ENCODE results near the gene ZNF335.
"Not testable (repeated sequence)": the region's sequence is repeated elsewhere in the genome, so short reads cannot be mapped to it uniquely, and the experiment has no call there.

The ZNF335 gene

DNA sequence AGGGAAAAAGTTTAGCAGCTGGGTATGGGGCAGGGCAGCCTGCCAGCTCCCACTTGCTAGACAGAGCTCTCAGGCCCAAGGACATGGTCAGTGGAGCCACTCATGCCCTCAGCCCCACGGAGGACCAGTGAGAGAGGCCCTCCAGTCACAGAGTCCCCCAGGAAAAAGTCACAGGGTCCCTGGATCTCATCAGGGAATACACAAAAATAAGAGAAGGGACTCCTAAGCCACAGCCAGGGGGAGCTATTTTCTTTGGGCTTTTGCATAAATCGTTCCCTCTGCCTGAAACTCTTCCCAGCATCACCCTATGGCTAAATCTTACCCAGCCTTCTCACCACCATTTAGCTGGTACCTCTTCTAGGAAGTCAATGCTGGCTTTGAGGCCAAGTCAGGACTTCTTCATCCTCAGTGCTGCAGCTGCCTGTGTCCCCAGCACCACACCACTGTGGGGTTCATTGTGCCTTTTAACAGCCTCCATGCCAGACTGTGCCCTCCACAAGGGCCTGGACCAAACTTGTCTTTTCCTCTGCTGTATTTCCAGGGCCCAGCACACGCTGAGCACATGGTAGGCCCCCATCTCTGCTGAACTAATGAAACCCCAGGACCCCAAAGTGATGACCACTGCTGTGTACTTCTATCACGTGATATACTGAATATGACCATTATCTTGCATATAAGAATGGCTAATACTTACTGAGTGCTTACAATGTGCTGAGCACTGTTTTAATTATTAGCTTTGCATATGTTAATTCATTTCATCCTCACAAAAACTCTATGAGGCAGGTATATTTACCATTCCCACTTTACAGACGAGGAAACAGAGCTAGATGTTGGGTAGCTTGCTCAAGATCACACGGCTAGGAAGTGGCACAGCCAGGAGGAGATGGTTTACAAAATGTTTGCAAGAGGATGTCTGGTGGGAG, 2.0 kb downstream of the ZNF335 start:
- peak in 1 of 2 donors; percentile 23 for DNase-seq

GRCh38 chr20:45968801-45969711, 2.9 kb downstream of the ZNF335 start:
- no peak for DNase-seq

DNA sequence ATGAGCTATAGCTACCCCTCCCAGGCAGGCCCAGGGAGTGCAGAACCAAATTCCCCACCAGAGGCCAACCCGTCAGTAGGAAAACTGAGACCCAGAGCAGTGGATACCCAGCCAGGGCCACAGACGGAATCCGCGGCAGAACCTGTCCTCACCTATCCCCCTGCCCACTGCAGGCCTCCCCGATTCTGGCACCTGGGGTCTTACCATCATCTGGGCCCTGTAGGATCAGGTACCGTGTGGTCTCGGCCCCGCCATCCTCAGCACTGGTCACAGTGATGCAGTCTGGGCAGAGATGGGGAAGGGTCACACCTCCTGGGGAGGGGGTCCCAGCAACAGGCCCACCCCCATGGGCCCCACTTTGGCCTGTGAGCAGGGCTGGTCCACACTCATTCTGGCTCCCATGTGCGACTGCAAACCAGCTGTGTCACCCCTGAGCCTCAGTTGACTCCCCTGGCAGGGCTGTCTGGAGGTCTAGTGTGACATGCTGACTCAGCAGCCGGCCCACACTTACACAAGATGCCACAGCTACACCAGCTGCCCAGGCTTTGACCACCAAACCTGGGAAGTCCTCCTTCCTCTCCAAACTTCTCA, 3.8 kb downstream of the ZNF335 start:
- no peak for DNase-seq

DNA sequence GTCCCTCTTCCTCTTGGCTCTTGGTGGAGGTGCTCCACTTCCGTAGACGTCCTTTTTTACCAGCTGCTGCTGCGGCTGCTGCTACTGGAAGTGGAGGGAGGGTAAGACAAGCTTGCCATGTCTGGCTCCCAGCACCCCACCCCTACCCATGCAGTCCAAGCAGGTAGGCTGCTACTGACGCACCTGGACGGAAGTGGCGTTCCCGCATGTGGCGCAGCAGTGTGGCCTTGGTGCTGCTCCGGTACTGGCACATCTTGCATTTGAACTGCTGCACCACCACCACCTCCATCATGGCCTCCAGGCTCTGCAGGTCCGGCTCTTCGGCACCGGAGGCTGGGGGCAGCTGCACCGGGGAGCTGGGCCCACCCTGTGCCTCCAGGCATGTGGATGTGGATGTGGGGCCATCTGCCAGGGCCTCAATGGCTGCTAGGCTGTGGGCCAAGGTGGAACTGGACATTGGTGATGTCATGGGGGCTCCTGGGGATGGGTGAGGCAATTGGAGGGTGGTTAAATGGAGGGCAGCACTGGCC, 4.4 kb downstream of the ZNF335 start:
- DNase-seq = no peak

DNA sequence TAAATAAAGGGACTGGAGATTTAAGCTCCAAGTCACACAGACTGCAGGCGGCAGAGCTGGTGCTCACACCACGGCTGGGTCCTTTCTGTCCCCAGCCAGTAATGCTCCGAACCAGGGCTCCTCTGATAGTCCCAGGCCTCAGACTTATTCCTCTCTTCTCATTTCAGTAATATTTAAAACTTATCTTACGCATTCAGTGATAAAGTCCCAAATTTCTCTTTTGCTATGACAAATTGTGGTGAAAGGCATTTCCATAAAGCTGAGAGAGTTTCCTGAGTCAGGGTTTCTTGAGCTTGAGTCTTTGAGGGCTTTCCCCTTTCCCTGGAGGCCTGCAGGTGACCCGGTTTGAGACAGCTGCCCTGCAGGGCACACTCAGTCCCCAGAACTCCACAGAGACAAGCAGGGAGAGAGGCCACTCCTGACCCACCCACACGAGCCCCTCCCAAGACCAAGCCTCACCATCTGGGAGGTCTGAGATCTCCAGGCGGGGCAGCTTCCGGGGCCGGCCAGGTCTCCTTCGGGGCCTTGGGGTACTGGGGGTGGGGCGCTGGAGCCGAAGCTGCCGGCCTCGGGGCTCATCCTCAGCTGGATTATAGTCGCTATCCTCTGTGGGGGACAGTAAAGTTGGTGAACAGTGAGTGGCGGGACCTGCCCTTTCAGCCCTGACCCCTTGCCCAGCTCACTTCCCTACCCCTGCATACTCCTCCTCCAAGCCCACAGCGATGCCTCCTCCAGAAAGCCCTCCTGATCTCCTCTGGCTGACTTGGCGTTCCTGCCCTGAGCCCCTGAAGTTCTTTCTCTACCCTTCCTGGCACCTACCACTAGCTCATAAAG, 6.6 kb downstream of the ZNF335 start:
- no peak for DNase-seq

GRCh38 chr20:45964006-45964400, 8.0 kb downstream of the ZNF335 start:
- no peak for DNase-seq

GRCh38 chr20:45963059-45964005, 8.7 kb downstream of the ZNF335 start:
- DNase-seq = no peak

GRCh38 chr20:45962031-45962755, 9.8 kb downstream of the ZNF335 start:
- no peak for DNase-seq

DNA sequence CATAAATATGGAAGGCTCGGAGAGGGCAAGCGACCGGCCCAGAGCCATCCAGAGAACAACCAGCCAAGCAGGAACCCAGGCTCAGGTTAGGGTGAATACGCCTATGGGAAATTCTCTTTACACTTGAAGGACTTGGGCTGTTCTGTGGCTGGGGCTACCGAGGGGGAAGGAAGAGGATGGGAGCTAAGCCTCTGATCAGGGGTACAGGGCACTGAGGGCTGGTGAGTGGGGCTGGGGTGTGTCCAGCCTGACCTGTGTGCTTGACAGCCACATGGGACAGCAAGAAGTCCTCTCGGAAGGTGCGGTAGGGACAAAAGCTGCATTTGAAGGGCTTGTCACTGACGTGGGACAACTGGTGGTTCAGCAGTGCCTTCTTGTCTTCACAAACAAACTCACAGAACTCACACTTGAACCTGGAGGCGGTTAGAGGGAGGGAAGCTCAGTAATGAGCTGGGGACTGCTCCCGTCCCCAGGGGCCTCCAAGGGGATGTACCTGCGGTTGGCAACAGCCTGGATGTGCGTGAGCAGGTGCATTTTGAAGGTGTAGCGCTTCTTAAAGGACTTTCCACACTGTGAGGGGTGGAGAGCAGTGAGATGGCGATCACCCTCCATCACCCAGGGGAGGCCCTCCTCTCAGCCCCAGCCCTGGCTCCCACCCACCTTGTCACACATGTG, 11.9 kb downstream of the ZNF335 start:
- DNase-seq = no peak

DNA sequence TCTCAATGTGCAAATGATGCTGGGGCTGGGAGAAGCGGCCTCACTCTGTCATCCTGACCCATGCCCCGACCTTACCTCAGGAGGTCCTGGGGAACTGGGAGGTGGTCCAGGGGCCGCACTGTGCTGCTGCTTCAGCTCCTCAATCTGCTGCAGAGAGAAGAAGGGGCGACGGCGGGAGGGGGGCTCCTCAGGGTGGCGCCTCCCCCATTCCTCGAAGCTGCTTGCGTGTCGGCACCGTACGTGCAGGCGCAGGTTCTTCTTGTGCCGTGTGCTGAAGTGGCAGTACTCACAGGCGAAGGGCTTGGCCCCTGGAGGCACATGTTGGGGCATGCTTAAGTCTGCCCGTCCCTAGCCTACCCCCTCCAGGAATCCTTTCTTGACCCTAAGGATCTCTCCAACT, 12.9 kb downstream of the ZNF335 start:
- no peak for DNase-seq

DNA sequence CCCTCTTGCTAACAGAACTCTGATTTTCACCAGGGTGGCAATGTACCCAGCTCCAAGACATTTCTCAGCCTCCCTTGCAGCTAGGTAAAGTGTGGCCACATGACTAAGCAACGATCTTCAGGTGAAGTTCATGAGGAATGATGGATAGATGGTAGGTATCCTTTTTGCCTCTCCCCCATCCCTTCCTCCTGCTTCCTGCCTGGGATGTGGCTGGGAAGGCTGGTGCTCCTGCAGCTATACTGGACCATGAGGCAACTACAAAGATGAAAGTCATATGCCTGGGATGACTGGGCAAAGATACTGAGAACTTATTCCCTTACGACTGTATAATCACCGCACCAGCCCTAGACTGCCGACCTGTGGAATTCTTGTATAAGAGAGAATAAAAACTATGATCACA, 13.4 kb downstream of the ZNF335 start:
- no peak for DNase-seq

DNA sequence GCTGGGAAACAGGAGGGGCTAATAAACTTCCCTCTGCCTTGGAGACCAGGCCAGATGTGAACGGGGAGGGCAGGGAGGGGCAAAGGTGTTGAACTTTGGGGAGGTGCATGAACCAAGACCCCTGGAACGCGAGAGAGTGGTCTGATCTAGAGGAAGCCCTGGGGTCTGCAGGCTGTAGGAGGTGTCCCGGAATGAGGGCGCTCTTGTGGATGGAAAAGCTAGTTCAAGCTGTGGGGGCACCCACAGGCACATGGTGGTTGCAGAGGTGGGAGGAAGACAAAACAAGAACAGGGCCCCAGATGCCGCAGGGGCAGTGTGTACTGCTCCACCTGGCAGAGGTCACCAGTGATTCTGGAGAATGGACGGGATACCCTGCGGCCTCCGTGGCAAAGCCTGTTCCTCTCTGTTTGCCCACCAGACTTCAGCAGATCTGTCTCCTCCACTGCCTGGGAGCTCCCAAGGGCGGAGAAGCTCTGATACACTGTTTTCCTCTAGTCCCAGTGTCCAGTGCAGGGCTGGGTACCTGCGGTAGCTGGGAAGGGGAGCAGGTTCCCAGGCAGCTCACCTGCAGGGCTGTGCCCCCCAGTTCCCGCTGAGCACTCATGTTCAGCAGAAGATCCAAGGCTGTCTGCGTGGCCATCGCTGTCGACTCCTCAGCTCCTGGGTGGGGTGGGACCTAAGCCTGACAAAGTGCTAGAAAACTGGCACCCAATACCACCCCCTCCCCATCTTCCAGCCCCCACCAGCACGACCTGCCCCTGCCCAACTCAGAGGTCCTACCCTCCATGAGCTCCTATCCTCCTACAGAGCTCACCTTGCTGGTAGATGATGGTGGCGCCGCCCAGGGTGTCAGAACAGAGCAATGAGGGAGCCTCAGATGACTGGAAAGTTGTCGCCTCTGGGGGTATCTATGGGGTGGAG, 14.7 kb downstream of the ZNF335 start:
- no peak for DNase-seq

GRCh38 chr20:45956326-45956725, 15.7 kb downstream of the ZNF335 start:
- DNase-seq = not testable (repeated sequence)

DNA sequence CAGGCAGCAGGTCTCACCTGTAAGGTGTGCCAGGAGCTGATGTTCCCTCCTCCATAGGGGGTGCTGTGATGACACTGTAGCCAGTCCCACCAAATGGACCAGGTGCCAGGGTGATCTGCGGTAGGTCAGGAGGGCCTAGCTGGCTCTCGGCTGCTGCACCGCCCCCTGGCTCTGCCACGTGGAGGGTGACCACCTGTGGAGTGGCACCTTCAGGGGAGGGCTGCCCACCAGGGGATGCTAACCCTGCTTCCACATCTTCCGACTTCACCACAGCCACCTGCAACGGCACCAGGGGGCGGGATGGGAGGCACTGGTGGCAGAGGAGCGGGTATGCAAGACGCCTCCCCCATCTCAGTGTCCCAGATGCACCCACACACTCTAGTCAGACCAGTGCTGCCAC, 18.3 kb downstream of the ZNF335 start:
- no peak for DNase-seq

DNA sequence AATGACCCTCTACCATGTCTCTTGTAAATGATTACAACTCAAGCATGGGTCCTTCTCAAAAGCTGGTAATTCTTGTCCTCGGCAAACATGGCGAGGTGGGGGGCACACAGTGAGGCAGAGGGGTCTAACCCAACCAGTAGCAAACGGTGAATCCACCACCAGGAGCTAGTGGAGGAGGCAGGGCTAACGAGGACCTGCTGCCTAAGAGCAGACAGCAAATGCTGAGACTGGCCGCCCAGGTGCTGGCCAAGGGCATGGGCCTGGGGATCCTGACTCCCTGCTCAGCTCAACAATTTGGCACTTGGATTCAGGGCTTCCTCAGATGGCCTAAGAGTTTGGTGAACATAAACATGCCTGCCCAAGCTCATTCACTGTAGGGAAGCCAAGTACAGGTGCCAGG, 19.1 kb downstream of the ZNF335 start:
- DNase-seq = no peak

GRCh38 chr20:45951925-45952834, 19.8 kb downstream of the ZNF335 start:
- no peak for DNase-seq

DNA sequence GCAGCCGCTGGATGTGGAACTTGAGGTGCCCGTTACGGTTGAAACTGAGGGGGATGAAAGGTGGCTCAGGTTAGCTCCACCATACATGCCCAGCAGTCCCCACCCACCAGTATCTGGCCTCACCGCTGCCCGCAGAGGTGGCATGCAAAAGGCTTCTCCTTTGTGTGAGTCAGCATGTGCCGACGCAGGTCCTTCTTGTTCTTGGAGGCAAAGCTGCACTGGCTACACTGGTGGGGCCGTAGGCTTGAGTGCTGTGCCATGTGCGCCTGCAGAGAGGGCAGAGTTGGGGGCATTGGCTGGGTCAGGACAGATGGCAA, 21.7 kb downstream of the ZNF335 start:
- DNase-seq = no peak

Data from bone marrow (tissue), 2 donors.